HFFc6 (cell line): ENCODE results near the gene NUP153. TPM values are rescaled to one million over a fixed set of nuclear protein-coding genes. Genes with fewer than 3 reads are reported as not detected.

ENCODE experiments used
- DNase-seq: peaks from one replicate; pipeline ENCODE4 v3.0.0-alpha.2; 2018
- H3K27ac Mint-ChIP-seq: 2 replicates; pipeline ENCODE4 v1.8.0; 2020; ENCODE audit warnings: mild to moderate bottlenecking, mixed read lengths
- H3K27me3 Mint-ChIP-seq: 2 replicates; pipeline ENCODE4 v1.8.0; 2021; ENCODE audit warnings: mild to moderate bottlenecking, moderate library complexity, mixed read lengths; ENCODE audit not compliant: insufficient read depth
- H3K36me3 Mint-ChIP-seq: 2 replicates; pipeline ENCODE4 v1.8.0; 2021; ENCODE audit warnings: low read depth, mixed read lengths
- H3K4me1 Mint-ChIP-seq: 2 replicates; pipeline ENCODE4 v1.8.0; 2020; ENCODE audit warnings: low read depth, mixed read lengths
- H3K4me3 Mint-ChIP-seq: 2 replicates; pipeline ENCODE4 v1.8.0; 2020; ENCODE audit warnings: mild to moderate bottlenecking, moderate library complexity, mixed read lengths
- H3K9me3 Mint-ChIP-seq: 2 replicates; pipeline ENCODE4 v1.8.0; 2020; ENCODE audit warnings: mild to moderate bottlenecking, mixed read lengths
- total RNA-seq, 6 experiments: library from RNA; stranded (reverse); fragmentation: NEBNext Ultra II Directional; extraction: Animal tissue kit (Norgen Biotek cat#: 25700); gene quantifications; 2 replicates in 1 of 6; 3 replicates in 5 of 6; pipeline ENCODE4 v1.2.3, GENCODE V29; 2021
- TF ChIP-seq, protein P1 (sequence below): fragments of 200-600 bp; sonication (generic); IDR thresholded peaks from 2 replicates; pipeline ENCODE4 v1.5.0; 2021; ENCODE audit warnings: antibody characterized with exemption, mild to moderate bottlenecking

The NUP153 gene
- total RNA-seq, 6 experiments from 2014 or later = 32.9 to 42.0 (median 37.1) TPM

DNA sequence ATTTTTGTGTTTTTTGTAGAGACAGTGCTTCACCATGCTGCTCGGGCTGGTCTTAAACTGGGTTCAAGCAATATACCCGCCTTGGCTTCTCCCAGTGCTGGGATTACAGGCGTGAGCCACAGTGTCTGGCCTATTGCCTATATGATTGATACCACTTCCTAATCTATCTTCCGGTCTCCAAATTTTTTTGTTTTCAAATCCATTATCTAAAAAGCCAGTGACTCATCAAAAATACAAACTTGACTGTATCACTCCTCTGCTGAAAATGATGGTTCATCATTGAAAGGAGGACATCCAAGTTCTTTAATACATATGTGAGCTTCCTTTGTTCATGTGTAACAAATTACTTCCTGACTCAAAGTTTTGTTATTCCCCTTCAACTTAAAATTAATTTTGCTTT, 71.2 kb downstream of the NUP153 start:
- no peak overlapping the region for H3K4me3 Mint-ChIP-seq
- DNase-seq = no peak
- H3K27me3 Mint-ChIP-seq = no peaks in the 10 kb centered on the region; the same call in 1 of the 2 replicates
- H3K27ac Mint-ChIP-seq = 0 out of 2 replicates have a peak overlapping the region, but pooled peaks have one; percentile 12
- peaks cover 57% of the 10 kb centered on the region for H3K36me3 Mint-ChIP-seq
- H3K4me1 Mint-ChIP-seq = peaks cover 59% of the 10 kb centered on the region
- TF ChIP-seq, protein P1, sequence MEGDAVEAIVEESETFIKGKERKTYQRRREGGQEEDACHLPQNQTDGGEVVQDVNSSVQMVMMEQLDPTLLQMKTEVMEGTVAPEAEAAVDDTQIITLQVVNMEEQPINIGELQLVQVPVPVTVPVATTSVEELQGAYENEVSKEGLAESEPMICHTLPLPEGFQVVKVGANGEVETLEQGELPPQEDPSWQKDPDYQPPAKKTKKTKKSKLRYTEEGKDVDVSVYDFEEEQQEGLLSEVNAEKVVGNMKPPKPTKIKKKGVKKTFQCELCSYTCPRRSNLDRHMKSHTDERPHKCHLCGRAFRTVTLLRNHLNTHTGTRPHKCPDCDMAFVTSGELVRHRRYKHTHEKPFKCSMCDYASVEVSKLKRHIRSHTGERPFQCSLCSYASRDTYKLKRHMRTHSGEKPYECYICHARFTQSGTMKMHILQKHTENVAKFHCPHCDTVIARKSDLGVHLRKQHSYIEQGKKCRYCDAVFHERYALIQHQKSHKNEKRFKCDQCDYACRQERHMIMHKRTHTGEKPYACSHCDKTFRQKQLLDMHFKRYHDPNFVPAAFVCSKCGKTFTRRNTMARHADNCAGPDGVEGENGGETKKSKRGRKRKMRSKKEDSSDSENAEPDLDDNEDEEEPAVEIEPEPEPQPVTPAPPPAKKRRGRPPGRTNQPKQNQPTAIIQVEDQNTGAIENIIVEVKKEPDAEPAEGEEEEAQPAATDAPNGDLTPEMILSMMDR = no peak
- no peaks in the 10 kb centered on the region for H3K9me3 Mint-ChIP-seq

DNA sequence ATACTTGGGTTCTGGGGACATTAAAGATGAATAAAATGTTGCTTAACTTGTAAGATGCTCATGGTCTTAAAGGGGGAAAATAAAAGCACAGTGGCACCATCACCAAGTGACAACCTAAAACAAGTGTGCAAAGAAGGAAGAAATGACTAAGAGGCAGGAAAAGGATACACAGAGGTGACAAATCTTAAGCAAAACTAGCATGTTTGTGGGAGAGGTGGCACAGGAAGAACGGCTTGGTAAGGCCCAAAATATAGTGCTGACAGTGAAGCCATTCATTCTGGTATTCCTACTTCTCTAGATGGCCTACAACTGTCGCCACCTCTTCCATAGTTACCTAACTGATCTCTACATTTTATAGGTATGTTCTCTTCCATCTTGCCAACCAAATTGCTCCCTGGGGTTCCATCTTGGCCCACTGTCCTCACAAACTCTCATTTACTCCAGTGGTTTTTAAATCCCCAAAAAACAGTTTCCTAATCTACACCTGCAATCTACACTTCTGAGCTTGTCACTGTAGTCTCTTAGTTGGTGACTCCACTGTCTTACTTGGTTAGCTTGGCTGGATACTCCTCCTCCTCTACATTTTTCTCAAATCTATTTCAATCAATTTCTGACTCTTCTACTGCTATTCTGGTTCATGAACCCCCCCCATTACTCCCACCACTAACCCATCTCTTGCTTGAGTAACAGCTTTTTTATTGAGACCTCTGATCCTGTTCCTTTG, 73.1 kb downstream of the NUP153 start:
- peaks cover 42% of the 10 kb centered on the region for H3K4me1 Mint-ChIP-seq
- no peak for DNase-seq
- TF ChIP-seq, protein P1 = no peak
- no peaks in the 10 kb centered on the region for H3K9me3 Mint-ChIP-seq
- H3K27ac Mint-ChIP-seq = peak overlapping the region; percentile 24
- H3K36me3 Mint-ChIP-seq = peaks cover 44% of the 10 kb centered on the region
- H3K4me3 Mint-ChIP-seq = no peak overlapping the region; the same call in 1 of the 2 replicates
- H3K27me3 Mint-ChIP-seq = no peaks in the 10 kb centered on the region; the same call in 1 of the 2 replicates

DNA sequence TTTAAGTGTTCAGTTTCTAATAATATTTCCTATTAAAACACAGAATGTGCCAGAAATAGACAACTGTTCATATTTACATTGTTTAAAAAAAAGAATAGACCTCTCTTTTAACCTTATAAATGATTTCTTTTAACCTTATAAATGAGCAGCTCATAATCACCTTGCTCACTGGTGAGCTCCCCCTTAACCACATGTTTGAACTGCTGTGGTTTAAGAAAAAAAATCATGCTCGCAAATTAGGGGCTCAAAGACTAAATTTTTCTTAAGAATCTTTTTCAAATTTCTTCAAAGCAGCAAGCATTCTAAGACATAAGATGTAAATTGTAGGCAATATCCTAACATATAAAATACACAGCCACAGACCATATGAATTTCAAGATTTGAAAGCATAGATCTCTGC, 73.8 kb downstream of the NUP153 start:
- peaks cover 35% of the 10 kb centered on the region for H3K4me1 Mint-ChIP-seq

DNA sequence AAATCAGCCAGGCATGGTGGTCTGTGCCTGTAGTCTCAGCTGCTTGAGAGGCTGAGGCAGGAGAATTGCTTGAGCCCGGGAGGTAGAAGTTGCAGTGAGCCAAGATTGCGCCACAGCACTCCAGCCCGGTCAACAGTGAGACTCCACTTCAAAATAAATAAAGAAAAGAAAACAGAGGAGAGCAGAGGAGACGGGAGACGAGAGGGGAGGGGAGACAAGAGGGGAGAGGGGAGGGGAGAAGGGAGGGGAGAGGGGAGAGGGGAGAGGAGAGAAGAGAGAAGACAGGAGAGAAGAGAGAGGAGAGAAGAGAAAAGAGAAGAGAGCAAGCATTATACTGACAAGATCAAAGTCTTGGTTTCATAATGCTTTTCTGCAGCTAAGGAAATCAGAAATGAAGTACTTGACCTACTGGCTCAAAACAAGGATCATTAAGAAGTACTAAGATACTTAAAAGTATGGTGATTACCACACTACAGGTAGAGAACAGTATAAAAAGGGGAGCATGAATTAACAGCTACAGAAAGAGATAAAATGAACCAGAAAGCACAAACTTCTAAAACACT, 76.1 kb downstream of the NUP153 start:
- Mint-ChIP-seq H3K4me3 (no peak overlapping the region), H3K36me3 (peaks cover 22% of the 10 kb centered on the region), H3K27ac (peak overlapping the region; percentile 17; the same call in 1 of the 2 replicates), H3K27me3 (no peaks in the 10 kb centered on the region; the same call in 1 of the 2 replicates), H3K9me3 (no peaks in the 10 kb centered on the region), H3K4me1 (peaks cover 20% of the 10 kb centered on the region)
- DNase-seq = no peak
- TF ChIP-seq, protein P1 = no peak

More for the DNA sequence above, 73.8 kb downstream of the NUP153 start:
- H3K4me3 Mint-ChIP-seq = no peak overlapping the region
- no peak for DNase-seq
- no peaks in the 10 kb centered on the region for H3K9me3 Mint-ChIP-seq
- H3K36me3 Mint-ChIP-seq = peaks cover 38% of the 10 kb centered on the region
- TF ChIP-seq, protein P1 = no peak
- peak overlapping the region; percentile 24; the same call in 1 of the 2 replicates for H3K27ac Mint-ChIP-seq
- no peaks in the 10 kb centered on the region; the same call in 1 of the 2 replicates for H3K27me3 Mint-ChIP-seq

DNA sequence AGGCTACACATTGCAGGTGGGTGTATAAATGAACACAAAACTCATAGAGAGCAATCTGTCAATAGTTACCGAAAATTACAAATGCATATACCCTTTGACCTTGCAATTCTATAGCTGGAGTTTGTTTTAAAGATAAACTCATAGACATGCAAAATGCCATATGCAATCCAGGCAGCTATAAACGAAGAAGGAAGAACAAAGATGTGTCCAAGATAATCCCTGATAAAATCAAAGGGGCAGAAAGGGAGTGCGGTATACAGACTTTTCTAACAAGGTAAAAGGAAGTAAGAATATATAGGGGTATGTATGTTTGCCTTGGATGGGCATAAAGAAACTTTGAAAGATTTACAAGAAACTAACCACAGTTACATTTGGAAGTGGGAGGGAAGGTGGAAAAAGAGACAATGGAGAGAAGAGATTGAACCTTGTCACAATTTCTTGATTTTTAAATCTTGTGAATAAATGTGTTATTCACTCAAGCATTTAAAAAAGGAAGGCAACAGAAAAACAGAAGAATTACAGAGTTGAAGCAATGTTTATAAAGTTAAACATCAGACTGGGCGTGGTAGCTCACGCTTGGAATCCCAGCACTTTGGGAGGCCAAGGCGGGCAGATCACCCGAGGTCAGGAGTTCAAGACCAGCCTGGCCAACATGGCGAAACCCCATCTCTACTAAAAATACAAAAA, 76.8 kb downstream of the NUP153 start:
- peaks cover 21% of the 10 kb centered on the region for H3K36me3 Mint-ChIP-seq

More for the DNA sequence above, 76.8 kb downstream of the NUP153 start:
- TF ChIP-seq, protein P1 = no peak
- peaks cover 17% of the 10 kb centered on the region for H3K4me1 Mint-ChIP-seq
- no peak overlapping the region for H3K27ac Mint-ChIP-seq
- DNase-seq = no peak
- no peaks in the 10 kb centered on the region; the same call in 1 of the 2 replicates for H3K27me3 Mint-ChIP-seq
- no peak overlapping the region for H3K4me3 Mint-ChIP-seq
- no peaks in the 10 kb centered on the region for H3K9me3 Mint-ChIP-seq
